ENCODE measurements around the gene ARID2. TPM values are rescaled to one million over a fixed set of nuclear protein-coding genes. Genes with fewer than 3 reads are reported as not detected.

Gene ARID2
- total and polyA plus RNA-seq, 2 of the 13 experiments (the other 11 are each of a cell fraction or from before 2014, with no cell fraction given): 15.9 to 22.2 TPM

DNA sequence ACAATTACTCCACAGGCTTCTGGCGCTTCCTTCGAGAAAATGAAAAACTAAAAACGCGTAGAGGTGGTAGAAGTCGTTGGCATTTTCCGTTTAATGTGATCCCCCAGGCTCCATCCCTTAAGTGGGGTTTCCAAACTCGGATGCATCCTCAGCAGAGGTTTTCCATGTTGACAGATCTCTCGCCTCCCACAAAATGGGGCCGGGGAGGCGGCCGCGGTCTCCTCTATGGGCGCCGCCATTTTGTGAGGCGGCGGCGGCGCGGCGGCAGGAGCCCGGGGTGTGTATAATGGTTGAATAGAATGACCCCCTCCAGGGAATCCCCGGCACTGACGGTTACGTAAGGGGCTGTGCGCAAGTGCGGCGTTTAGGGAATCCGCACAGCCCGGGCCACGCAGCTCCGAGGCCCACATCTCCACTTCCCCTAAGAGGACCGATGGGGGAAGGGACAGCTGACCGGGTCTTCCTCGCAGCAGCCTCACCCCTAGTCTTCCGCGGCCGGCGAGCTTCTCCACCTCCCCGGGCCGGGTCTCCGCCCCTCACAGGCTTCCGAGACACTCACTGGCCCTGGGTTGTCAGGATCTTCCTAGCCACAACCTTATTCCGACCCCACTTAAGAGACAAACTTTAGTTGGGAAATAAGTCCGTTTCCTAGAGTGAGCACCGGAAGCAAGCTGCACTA lies 2.1 kb upstream of the ARID2 start (continued):
- TF ChIP-seq ZNF10 (CRISPR knock-in tag; IDR thresholded peaks at IDR 0.05; ENCODE audit: borderline replicate concordance, low read depth) (no peak), HDAC6 (IDR thresholded peaks at IDR 0.05; ENCODE audit: low read depth, low read length) (no peak), ZNF550 (CRISPR knock-in tag; IDR thresholded peaks at IDR 0.05; ENCODE audit: borderline replicate concordance) (no peak), ZNF549 (CRISPR knock-in tag; IDR thresholded peaks at IDR 0.05) (no peak), ZFY (CRISPR knock-in tag; IDR thresholded peaks at IDR 0.05) (peak; percentile 76), ZNF737 (CRISPR knock-in tag; IDR thresholded peaks at IDR 0.05; ENCODE audit: borderline replicate concordance) (no peak), ZNF629 (CRISPR knock-in tag; conservative IDR thresholded peaks at IDR 0.05) (no peak), CEBPG (CRISPR knock-in tag; IDR thresholded peaks at IDR 0.05) (peak; percentile 37; the same call in 1 of the 2 replicates), ESRRA (CRISPR knock-in tag; IDR thresholded peaks at IDR 0.05; ENCODE audit: low read depth) (no peak; the same call in 1 of the 2 replicates), SALL1 (CRISPR knock-in tag; IDR thresholded peaks at IDR 0.05) (peak; percentile 95), HCFC1 (IDR thresholded peaks at IDR 0.05; ENCODE audit: low read depth, low read length) (0 out of 2 replicates have a peak, but pooled peaks have one; percentile 9), NCOA1 (CRISPR knock-in tag; IDR thresholded peaks at IDR 0.05) (no peak), MLLT10 (CRISPR knock-in tag; IDR thresholded peaks at IDR 0.05) (no peak), ZNF780A (CRISPR knock-in tag; IDR thresholded peaks at IDR 0.05) (no peak), POLR2AphosphoS5 (IDR thresholded peaks at IDR 0.05; ENCODE audit: low read depth, low read length) (peak; percentile 44), TSC22D2 (CRISPR knock-in tag; IDR thresholded peaks at IDR 0.05; ENCODE audit: borderline replicate concordance) (no peak)
- TF ChIP-seq, protein P1, sequence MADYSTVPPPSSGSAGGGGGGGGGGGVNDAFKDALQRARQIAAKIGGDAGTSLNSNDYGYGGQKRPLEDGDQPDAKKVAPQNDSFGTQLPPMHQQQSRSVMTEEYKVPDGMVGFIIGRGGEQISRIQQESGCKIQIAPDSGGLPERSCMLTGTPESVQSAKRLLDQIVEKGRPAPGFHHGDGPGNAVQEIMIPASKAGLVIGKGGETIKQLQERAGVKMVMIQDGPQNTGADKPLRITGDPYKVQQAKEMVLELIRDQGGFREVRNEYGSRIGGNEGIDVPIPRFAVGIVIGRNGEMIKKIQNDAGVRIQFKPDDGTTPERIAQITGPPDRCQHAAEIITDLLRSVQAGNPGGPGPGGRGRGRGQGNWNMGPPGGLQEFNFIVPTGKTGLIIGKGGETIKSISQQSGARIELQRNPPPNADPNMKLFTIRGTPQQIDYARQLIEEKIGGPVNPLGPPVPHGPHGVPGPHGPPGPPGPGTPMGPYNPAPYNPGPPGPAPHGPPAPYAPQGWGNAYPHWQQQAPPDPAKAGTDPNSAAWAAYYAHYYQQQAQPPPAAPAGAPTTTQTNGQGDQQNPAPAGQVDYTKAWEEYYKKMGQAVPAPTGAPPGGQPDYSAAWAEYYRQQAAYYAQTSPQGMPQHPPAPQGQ (CRISPR knock-in tag; IDR thresholded peaks at IDR 0.05; ENCODE audit: borderline replicate concordance): no peak
- TF ChIP-seq, protein P2, sequence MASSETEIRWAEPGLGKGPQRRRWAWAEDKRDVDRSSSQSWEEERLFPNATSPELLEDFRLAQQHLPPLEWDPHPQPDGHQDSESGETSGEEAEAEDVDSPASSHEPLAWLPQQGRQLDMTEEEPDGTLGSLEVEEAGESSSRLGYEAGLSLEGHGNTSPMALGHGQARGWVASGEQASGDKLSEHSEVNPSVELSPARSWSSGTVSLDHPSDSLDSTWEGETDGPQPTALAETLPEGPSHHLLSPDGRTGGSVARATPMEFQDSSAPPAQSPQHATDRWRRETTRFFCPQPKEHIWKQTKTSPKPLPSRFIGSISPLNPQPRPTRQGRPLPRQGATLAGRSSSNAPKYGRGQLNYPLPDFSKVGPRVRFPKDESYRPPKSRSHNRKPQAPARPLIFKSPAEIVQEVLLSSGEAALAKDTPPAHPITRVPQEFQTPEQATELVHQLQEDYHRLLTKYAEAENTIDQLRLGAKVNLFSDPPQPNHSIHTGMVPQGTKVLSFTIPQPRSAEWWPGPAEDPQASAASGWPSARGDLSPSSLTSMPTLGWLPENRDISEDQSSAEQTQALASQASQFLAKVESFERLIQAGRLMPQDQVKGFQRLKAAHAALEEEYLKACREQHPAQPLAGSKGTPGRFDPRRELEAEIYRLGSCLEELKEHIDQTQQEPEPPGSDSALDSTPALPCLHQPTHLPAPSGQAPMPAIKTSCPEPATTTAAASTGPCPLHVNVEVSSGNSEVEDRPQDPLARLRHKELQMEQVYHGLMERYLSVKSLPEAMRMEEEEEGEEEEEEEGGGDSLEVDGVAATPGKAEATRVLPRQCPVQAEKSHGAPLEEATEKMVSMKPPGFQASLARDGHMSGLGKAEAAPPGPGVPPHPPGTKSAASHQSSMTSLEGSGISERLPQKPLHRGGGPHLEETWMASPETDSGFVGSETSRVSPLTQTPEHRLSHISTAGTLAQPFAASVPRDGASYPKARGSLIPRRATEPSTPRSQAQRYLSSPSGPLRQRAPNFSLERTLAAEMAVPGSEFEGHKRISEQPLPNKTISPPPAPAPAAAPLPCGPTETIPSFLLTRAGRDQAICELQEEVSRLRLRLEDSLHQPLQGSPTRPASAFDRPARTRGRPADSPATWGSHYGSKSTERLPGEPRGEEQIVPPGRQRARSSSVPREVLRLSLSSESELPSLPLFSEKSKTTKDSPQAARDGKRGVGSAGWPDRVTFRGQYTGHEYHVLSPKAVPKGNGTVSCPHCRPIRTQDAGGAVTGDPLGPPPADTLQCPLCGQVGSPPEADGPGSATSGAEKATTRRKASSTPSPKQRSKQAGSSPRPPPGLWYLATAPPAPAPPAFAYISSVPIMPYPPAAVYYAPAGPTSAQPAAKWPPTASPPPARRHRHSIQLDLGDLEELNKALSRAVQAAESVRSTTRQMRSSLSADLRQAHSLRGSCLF (CRISPR knock-in tag; IDR thresholded peaks at IDR 0.05; ENCODE audit: borderline replicate concordance): no peak; the same call in 1 of the 2 replicates
- TF ChIP-seq, protein P3, sequence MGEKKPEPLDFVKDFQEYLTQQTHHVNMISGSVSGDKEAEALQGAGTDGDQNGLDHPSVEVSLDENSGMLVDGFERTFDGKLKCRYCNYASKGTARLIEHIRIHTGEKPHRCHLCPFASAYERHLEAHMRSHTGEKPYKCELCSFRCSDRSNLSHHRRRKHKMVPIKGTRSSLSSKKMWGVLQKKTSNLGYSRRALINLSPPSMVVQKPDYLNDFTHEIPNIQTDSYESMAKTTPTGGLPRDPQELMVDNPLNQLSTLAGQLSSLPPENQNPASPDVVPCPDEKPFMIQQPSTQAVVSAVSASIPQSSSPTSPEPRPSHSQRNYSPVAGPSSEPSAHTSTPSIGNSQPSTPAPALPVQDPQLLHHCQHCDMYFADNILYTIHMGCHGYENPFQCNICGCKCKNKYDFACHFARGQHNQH (CRISPR knock-in tag; IDR thresholded peaks at IDR 0.05): peak; percentile 84
- TF ChIP-seq, protein P4, sequence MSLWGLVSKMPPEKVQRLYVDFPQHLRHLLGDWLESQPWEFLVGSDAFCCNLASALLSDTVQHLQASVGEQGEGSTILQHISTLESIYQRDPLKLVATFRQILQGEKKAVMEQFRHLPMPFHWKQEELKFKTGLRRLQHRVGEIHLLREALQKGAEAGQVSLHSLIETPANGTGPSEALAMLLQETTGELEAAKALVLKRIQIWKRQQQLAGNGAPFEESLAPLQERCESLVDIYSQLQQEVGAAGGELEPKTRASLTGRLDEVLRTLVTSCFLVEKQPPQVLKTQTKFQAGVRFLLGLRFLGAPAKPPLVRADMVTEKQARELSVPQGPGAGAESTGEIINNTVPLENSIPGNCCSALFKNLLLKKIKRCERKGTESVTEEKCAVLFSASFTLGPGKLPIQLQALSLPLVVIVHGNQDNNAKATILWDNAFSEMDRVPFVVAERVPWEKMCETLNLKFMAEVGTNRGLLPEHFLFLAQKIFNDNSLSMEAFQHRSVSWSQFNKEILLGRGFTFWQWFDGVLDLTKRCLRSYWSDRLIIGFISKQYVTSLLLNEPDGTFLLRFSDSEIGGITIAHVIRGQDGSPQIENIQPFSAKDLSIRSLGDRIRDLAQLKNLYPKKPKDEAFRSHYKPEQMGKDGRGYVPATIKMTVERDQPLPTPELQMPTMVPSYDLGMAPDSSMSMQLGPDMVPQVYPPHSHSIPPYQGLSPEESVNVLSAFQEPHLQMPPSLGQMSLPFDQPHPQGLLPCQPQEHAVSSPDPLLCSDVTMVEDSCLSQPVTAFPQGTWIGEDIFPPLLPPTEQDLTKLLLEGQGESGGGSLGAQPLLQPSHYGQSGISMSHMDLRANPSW (CRISPR knock-in tag; IDR thresholded peaks at IDR 0.05; ENCODE audit: borderline replicate concordance): no peak; the same call in 1 of the 2 replicates

All from HepG2 (cell line).